COR-L47 (cell line): Measurements from ENCODE around the gene CLEC16A.
"Not testable (repeated sequence)": the region's sequence is repeated elsewhere in the genome, so short reads cannot be mapped to it uniquely, and the experiment has no call there.

Experiments used
- DNase-seq: peaks from one replicate; lab custom pipeline; 2025; lab: John Stamatoyannopoulos, UW

Gene CLEC16A

GRCh38 chr16:10923650-10924214 lies 20.6 kb upstream of the CLEC16A start:
- no peak for DNase-seq

GRCh38 chr16:10925285-10925684 lies 19.1 kb upstream of the CLEC16A start:
- not testable (repeated sequence) for DNase-seq

- no peak for DNase-seq
These were observed 18.3 kb upstream of the CLEC16A start for GRCh38 chr16:10926094-10926493.

GRCh38 chr16:10926867-10927266 lies 17.5 kb upstream of the CLEC16A start:
- no peak for DNase-seq

- DNase-seq, result no peak
These were observed 16.8 kb upstream of the CLEC16A start for GRCh38 chr16:10927497-10928112.

- not testable (repeated sequence) for DNase-seq
These were observed 15.3 kb upstream of the CLEC16A start for GRCh38 chr16:10929097-10929496.

- no peak for DNase-seq
These were observed 14.3 kb upstream of the CLEC16A start for GRCh38 chr16:10929853-10930754.

- DNase-seq, result no peak
These were observed 13.6 kb upstream of the CLEC16A start for GRCh38 chr16:10930755-10931093.

GRCh38 chr16:10931134-10931533 lies 13.2 kb upstream of the CLEC16A start:
- no peak for DNase-seq

- DNase-seq, result no peak
These were observed 12.3 kb upstream of the CLEC16A start for GRCh38 chr16:10931977-10932632.

GRCh38 chr16:10932959-10933710 lies 11.2 kb upstream of the CLEC16A start:
- no peak for DNase-seq

GRCh38 chr16:10933865-10934264 lies 10.5 kb upstream of the CLEC16A start:
- no peak for DNase-seq

GRCh38 chr16:10934325-10935107 lies 9.8 kb upstream of the CLEC16A start:
- no peak for DNase-seq

GRCh38 chr16:10935226-10935915 lies 9.0 kb upstream of the CLEC16A start:
- DNase-seq, result no peak

- DNase-seq, result no peak
These were observed 7.9 kb upstream of the CLEC16A start for GRCh38 chr16:10936272-10936984.

- DNase-seq, result no peak
These were observed 7.1 kb upstream of the CLEC16A start for GRCh38 chr16:10937068-10937859.

- no peak for DNase-seq
These were observed 6.0 kb upstream of the CLEC16A start for GRCh38 chr16:10938321-10938720.

- no peak for DNase-seq
These were observed 5.3 kb upstream of the CLEC16A start for GRCh38 chr16:10938796-10939648.
